Brain microvascular endothelial cell (primary cell): ENCODE data around the gene ABCG1.

Experiments
- DNase-seq: peaks from one replicate; pipeline ENCODE4 v3.0.0-alpha.2; 2020
- H3K27ac ChIP-seq: fragments of 250-450 bp; sonication (Bioruptor Pico); 2 replicates; pipeline ENCODE4 v1.5.1; 2020; ENCODE audit warnings: mild to moderate bottlenecking, moderate library complexity
- H3K27me3 ChIP-seq: fragments of 250-450 bp; sonication (Bioruptor Pico); replicated peaks from 2 replicates; pipeline ENCODE4 v1.5.1; 2020; ENCODE audit warnings: mild to moderate bottlenecking
- H3K36me3 ChIP-seq: fragments of 250-450 bp; sonication (Bioruptor Pico); replicated peaks from 2 replicates; pipeline ENCODE4 v1.5.1; 2020; ENCODE audit warnings: mild to moderate bottlenecking
- H3K4me3 ChIP-seq: 2 replicates; pipeline ENCODE4 v1.5.1; 2011; ENCODE audit warnings: low read depth, mild to moderate bottlenecking, control low read depth, low read length, moderate library complexity
- in situ Hi-C: cut with HindIII; loops from 2 replicates; pipeline ENCODE4 v1.10.0; 2017; ENCODE audit warnings: low sequenced_read_pairs, low pct_ligation_motif_present
- TF ChIP-seq, protein P1 (sequence below): IDR thresholded peaks from 2 replicates; pipeline ENCODE4 v1.5.1; 2011; ENCODE audit warnings: low read depth, mild to moderate bottlenecking, moderate library complexity, low read length, control low read depth, inconsistent platforms; ENCODE audit errors: missing control alignments

ABCG1 gene

DNA sequence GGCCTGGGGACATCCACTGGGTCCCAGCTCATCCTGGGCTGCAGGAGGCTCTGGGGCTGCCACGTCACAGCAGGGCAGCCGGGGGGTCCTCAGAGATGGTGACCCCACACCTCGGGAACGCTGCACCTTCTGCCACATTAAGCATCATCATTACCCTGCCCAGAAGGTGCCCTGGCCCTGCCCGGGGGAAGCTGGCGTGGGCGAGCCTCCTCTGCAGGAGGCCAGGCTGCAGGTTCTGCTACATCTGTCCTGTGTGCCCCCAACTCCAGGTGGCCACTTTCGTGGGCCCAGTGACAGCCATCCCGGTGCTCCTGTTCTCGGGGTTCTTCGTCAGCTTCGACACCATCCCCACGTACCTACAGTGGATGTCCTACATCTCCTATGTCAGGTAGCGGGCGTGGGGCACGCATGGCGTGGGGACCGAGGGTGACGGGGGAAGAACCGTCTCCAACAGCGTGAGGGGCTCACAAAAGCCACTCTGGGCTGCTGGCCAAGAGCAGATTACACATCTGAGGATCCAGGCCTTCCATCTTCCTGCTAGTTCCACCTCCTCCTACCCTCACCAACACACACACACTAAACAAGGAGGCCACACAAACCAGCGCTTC, 75.4 kb downstream of the ABCG1 start:
- Histone ChIP-seq H3K27me3 (no peaks in the 10 kb centered on the region), H3K4me3 (no peak overlapping the region), H3K36me3 (no peaks in the 10 kb centered on the region), H3K27ac (no peak overlapping the region)
- in situ Hi-C loops = no loop called here
- DNase-seq = no peak
- TF ChIP-seq, protein P1, sequence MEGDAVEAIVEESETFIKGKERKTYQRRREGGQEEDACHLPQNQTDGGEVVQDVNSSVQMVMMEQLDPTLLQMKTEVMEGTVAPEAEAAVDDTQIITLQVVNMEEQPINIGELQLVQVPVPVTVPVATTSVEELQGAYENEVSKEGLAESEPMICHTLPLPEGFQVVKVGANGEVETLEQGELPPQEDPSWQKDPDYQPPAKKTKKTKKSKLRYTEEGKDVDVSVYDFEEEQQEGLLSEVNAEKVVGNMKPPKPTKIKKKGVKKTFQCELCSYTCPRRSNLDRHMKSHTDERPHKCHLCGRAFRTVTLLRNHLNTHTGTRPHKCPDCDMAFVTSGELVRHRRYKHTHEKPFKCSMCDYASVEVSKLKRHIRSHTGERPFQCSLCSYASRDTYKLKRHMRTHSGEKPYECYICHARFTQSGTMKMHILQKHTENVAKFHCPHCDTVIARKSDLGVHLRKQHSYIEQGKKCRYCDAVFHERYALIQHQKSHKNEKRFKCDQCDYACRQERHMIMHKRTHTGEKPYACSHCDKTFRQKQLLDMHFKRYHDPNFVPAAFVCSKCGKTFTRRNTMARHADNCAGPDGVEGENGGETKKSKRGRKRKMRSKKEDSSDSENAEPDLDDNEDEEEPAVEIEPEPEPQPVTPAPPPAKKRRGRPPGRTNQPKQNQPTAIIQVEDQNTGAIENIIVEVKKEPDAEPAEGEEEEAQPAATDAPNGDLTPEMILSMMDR = no peak

DNA sequence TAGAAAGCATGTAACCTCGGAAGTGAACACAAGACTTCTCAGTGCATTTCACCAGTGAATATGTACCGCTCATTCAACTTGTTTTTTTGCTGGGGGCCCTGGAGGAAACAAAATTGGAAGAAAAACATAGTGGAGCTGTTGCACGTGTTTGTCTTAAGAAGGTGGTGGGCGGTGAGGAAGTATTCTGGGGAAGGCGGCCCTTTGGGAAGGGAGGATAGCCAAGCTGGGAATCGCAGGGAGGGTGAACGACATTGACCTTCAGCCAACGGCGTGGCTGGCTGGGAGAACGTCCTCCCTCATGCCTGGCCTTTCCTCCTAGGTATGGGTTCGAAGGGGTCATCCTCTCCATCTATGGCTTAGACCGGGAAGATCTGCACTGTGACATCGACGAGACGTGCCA, 76.9 kb downstream of the ABCG1 start:
- no peaks in the 10 kb centered on the region for H3K36me3 ChIP-seq
- no peak for DNase-seq
- no peaks in the 10 kb centered on the region for H3K27me3 ChIP-seq
- H3K27ac ChIP-seq = no peak overlapping the region
- in situ Hi-C loops = no loop called here
- no peak overlapping the region for H3K4me3 ChIP-seq
- TF ChIP-seq, protein P1 = no peak

DNA sequence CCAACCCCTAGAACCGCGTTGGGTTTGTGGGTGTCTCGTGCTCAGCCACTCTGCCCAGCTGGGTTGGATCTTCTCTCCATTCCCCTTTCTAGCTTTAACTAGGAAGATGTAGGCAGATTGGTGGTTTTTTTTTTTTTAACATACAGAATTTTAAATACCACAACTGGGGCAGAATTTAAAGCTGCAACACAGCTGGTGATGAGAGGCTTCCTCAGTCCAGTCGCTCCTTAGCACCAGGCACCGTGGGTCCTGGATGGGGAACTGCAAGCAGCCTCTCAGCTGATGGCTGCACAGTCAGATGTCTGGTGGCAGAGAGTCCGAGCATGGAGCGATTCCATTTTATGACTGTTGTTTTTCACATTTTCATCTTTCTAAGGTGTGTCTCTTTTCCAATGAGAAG, 77.6 kb downstream of the ABCG1 start:
- no peak for DNase-seq
- TF ChIP-seq, protein P1 = no peak
- in situ Hi-C loops = no loop called here
- H3K36me3 ChIP-seq = no peaks in the 10 kb centered on the region
- no peaks in the 10 kb centered on the region for H3K27me3 ChIP-seq
- no peak overlapping the region for H3K27ac ChIP-seq
- H3K4me3 ChIP-seq = no peak overlapping the region

DNA sequence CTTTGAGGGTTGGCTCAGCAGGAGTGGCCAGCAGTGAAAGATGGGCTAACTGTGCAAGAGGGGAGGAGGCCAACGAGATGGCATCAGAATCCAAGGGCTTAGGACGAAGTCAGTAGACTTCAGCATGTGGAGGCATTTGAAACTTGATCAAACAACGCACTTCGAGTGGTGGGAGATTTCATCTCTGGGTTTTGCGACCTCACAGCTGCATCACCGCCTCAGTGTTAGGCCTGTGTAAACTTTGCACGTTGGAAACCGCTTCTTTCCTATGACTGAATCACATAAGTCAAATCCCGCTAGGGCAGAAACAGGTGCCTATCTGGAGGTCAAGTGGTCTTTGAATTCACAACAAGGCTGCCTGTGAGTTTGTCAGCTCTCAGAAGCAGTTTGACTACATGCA, 78.4 kb downstream of the ABCG1 start:
- Histone ChIP-seq H3K27ac (no peak overlapping the region), H3K36me3 (no peaks in the 10 kb centered on the region), H3K4me3 (no peak overlapping the region), H3K27me3 (no peaks in the 10 kb centered on the region)
- in situ Hi-C loops = no loop called here
- TF ChIP-seq, protein P1 = no peak
- DNase-seq = no peak

DNA sequence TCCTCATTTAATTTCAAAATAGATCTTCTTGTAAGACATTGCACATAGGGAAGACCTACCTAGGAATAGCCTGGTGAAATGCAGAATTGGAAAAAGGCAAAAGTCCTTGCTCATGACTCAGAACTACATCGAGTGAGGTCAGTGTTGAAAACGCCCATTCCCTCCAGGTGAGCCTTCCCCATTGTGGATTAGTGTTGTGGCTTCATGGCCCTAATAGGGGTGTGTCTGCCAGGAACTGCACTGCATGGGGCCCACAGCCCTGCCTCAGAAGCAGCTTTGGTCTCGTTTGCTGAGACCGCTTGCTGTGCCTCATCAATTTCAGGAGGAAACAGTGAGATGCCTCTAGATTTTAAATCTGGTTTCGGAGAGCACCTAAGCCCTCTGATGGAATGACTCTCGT, 79.3 kb downstream of the ABCG1 start:
- in situ Hi-C loops = no loop called here
- TF ChIP-seq, protein P1 = no peak

DNA sequence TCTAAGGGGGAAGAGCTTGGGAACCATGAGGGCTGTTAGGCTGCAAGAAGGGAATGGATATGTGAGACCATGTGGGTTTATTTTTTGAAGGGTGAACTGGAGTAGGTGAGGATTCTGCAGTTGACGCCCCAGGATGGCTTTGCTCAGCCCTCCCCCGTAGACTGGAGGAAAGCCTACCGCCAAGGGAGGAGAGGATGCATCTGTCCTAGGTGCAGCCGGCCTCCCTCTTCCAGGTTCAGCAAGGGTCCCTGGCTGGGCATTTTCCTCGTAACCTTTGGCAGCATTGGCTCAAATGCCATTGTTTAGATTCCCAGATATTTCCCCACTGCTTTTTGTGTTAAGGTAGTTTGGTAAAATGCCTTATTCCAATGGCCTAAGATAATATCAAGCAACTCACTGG, 79.7 kb downstream of the ABCG1 start:
- no peaks in the 10 kb centered on the region for H3K36me3 ChIP-seq
- TF ChIP-seq, protein P1 = no peak

More for the DNA sequence above, 79.3 kb downstream of the ABCG1 start:
- no peaks in the 10 kb centered on the region for H3K36me3 ChIP-seq
- no peaks in the 10 kb centered on the region for H3K27me3 ChIP-seq
- DNase-seq = no peak
- no peak overlapping the region for H3K4me3 ChIP-seq
- H3K27ac ChIP-seq = no peak overlapping the region

More for the DNA sequence above, 79.7 kb downstream of the ABCG1 start:
- no peak for DNase-seq
- H3K4me3 ChIP-seq = no peak overlapping the region
- no peaks in the 10 kb centered on the region for H3K27me3 ChIP-seq
- in situ Hi-C loops = no loop called here
- H3K27ac ChIP-seq = no peak overlapping the region
